Activated CD4-positive, alpha-beta T cell treated with anti-CD3 and anti-CD28 coated beads for 36 hours (primary cell): ENCODE data around the gene OPRD1. TPM values are rescaled to one million over a fixed set of nuclear protein-coding genes. Genes with fewer than 3 reads are reported as not detected.
"Not testable (repeated sequence)": the region's sequence is repeated elsewhere in the genome, so short reads cannot be mapped to it uniquely, and the experiment has no call there.

Experiments used
- ATAC-seq: fragments of 200-7000 bp; cut with Tn5 transposase; one replicate; pipeline ENCODE4 v1.10.0; 2021; ENCODE audit warnings: mild to moderate bottlenecking, moderate library complexity
- CTCF ChIA-PET: fragments of 350-600 bp; sonication (Branson Sonifier 250); formaldehyde crosslinking; loops from one replicate; lab custom pipeline; 2021; ENCODE audit warnings: antibody characterized with exemption; lab: Charles Lee
- POLR2A ChIA-PET: fragments of 350-600 bp; sonication (Branson Sonifier 250); formaldehyde crosslinking; loops from one replicate; lab custom pipeline; 2021; ENCODE audit warnings: antibody characterized with exemption, inconsistent platforms; lab: Charles Lee
- DNase-seq: peaks from one replicate; pipeline ENCODE4 v3.0.0-alpha.2; 2020
- H3K27ac Mint-ChIP-seq: one replicate; pipeline ENCODE4 v1.8.0; 2021; ENCODE audit warnings: mixed read lengths
- H3K27me3 Mint-ChIP-seq: one replicate; pipeline ENCODE4 v1.8.0; 2021; ENCODE audit warnings: mixed read lengths
- H3K36me3 Mint-ChIP-seq: one replicate; pipeline ENCODE4 v1.8.0; 2021; ENCODE audit warnings: low read depth, mixed read lengths
- H3K4me1 Mint-ChIP-seq: one replicate; pipeline ENCODE4 v1.8.0; 2021; ENCODE audit warnings: mixed read lengths
- H3K4me3 Mint-ChIP-seq: one replicate; pipeline ENCODE4 v1.8.0; 2021; ENCODE audit warnings: mild to moderate bottlenecking, moderate library complexity, mixed read lengths
- H3K9me3 Mint-ChIP-seq: one replicate; pipeline ENCODE4 v1.8.0; 2021; ENCODE audit warnings: low read depth, mixed read lengths
- intact Hi-C, 2 experiments: fragments of 100-400 bp; cut with DNase I in 1 of 2; cut with micrococcal nuclease in 1 of 2; formaldehyde crosslinking; loops; one replicate each; pipeline versions ENCODE4 v1.14.2 to v1.15.1; 2022 to 2024; cut with DNase I, micrococcal nuclease
- total RNA-seq, 2 experiments: library from RNA; stranded (reverse); gene quantifications; one replicate each; pipeline ENCODE4 v1.2.3, GENCODE V29; 2021

The OPRD1 gene
- total RNA-seq, 2 experiments from 2014 or later, result 0.02 TPM; not detected in 1

DNA sequence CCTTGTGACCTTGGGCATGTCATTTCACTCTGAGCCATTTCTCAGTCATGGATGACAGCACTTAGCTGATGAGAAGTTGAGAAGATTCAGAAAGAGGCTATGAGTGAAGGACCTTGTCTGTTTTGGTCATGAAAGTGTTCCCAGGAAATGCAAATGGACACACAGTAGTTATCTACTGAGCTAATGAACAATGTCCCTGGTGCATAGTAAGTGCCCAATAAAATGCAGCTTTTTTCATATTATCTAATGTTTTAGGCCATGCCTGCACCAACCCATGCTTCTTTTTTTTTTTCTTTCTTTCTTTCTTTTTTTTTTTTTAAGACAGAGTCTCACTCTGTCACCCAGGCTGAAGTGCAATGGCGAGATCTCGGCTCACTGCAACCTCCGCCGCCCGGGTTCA is 58.0 kb downstream of the OPRD1 start:
- intact Hi-C loops, result no loop called here
- H3K27me3 Mint-ChIP-seq, result peaks cover 3% of the 10 kb centered on the region
- CTCF ChIA-PET, result interaction anchor here (1.3 to 1.6 kb wide), 2 partner anchors 10 to 133 kb away, joined by 3 to 4 read pairs; partner anchors contain the start of gene YTHDF2
- H3K27ac Mint-ChIP-seq, result no peak overlapping the region
- no peak for ATAC-seq
- H3K36me3 Mint-ChIP-seq, result no peaks in the 10 kb centered on the region
- no peak for DNase-seq
- POLR2A ChIA-PET, result no interaction called here
- H3K9me3 Mint-ChIP-seq, result no peaks in the 10 kb centered on the region
- H3K4me3 Mint-ChIP-seq, result no peak overlapping the region
- no peaks in the 10 kb centered on the region for H3K4me1 Mint-ChIP-seq

DNA sequence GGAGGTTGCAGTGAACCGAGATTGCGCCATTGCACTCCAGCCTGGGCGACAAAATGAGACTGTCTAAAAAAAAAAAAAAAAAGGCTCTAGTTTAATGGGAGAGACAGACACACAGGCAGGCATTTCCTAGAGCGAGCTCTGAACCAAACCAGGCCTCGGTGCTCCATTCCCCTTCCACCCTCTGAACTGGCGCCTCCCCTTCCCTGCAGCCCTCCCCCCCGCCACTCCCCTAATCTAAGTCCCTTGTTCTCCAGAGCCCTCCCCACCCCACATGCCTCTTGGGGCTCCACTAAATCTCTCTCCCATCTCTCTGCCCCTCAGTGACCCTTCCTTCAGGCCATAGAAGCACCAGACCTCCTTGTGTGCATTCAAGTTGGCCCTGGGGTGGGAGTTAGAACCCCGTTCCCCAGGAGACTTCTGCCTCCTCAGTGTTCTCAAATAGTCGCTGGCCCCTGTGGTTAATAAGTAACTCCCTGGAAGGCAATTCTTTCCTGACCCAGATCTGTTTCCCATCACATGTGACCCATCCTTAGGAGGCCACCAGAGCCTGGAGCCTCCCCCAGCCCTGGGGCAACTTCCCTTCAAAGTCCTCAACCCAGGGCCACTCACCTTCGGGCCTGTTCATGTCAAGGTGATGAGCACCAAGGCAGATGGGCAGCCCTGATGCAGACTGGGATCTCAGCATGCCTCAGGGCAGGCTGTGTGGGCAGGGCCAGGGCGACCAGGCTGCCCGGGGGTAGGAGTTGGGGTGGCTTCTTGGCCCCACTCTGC is 59.8 kb downstream of the OPRD1 start:
- H3K9me3 Mint-ChIP-seq, result no peaks in the 10 kb centered on the region
- DNase-seq (no peak), ATAC-seq (no peak)
- no peaks in the 10 kb centered on the region for H3K36me3 Mint-ChIP-seq
- ChIA-PET POLR2A (no interaction called here), CTCF (interaction anchor here (1.0 kb wide), 1 partner anchor 10 kb away, joined by 3 read pairs; no protein-coding TSS in a partner anchor)
- intact Hi-C loops, result no loop called here
- H3K27me3 Mint-ChIP-seq, result peaks cover 3% of the 10 kb centered on the region
- peaks cover under 1% of the 10 kb centered on the region for H3K4me1 Mint-ChIP-seq
- no peak overlapping the region for H3K27ac Mint-ChIP-seq
- H3K4me3 Mint-ChIP-seq, result no peak overlapping the region

DNA sequence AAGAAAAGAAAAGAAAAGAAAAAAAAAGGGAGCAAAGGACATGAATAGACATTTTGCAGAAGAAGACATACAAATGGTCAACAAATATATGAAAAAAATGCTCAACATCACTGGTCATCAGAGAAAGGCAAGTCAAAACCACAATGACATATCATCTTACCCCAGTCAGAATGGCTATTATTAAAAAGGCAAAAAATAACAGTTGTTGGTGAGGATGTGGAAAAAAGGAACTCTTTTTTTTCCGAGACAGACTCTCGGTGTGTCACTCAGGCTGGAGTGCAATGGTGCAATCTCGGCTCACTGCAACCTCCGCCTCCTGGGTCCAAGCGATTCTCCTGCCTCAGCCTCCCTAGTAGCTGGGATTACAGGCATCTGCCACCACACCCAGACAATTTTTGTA is 63.2 kb downstream of the OPRD1 start:
- H3K4me1 Mint-ChIP-seq, H3K4me3 Mint-ChIP-seq, H3K9me3 Mint-ChIP-seq, H3K27ac Mint-ChIP-seq, H3K36me3 Mint-ChIP-seq, DNase-seq, ATAC-seq, H3K27me3 Mint-ChIP-seq: not testable (repeated sequence)
- intact Hi-C loops, result loop anchor here in 1 of 2 experiments (5.0 kb wide), 1 partner anchor 233 kb away; the partner anchor contains the start of gene TAF12
- POLR2A ChIA-PET, result interaction anchor here (0.6 kb wide), 1 partner anchor 608 kb away, joined by 5 read pairs; no protein-coding TSS in a partner anchor
- CTCF ChIA-PET, result interaction anchor here (0.6 to 10.7 kb wide), 8 partner anchors 10 to 781 kb away, joined by 3 to 284 read pairs (median 5); no protein-coding TSS in a partner anchor

DNA sequence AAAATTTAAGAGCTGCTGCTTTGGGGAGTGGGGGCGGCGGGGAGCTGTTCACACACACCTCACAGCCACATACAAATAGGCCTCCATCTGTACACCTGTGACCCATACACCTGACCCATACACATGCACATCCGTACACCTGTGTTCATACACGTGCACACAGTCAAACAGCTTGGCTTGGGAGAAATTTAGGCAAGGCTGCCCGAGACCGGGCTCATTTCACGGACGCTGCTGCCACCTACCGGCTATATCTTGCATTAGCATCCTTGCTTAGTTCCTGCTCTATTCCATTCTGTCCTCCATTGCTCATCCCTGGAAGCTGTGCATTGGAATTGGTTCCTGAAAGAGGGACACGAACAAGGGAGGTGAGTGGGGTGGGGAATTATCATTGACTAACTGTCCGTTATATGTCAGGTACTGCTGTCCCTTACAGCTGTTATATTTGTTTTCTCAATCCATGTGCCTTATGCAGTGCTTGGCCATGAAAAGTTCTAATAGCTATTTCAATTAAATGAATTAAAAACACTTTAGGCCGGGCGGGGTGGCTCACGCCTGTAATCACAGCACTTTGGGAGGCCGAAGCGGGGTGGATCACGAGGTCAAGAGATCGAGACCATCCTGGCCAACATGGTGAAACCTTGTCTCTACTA is 65.3 kb downstream of the OPRD1 start:
- ATAC-seq, result peak; percentile 70
- Mint-ChIP-seq H3K4me3 (no peak overlapping the region), H3K9me3 (no peaks in the 10 kb centered on the region), H3K36me3 (no peaks in the 10 kb centered on the region), H3K27me3 (no peaks in the 10 kb centered on the region), H3K27ac (no peak overlapping the region), H3K4me1 (peaks cover 10% of the 10 kb centered on the region)
- intact Hi-C loops, result loop anchor here (1.0 to 5.0 kb wide), 7 partner anchors 92 to 518 kb away; partner anchors contain the start of gene TAF12 (in 1 of the 2)
- POLR2A ChIA-PET, result interaction anchor here (0.6 to 0.9 kb wide), 4 partner anchors 42 to 367 kb away, joined by 3 to 6 read pairs (median 4); no protein-coding TSS in a partner anchor
- CTCF ChIA-PET, result interaction anchor here (0.5 to 10.7 kb wide), 80 partner anchors 8 to 721 kb away, joined by 3 to 284 read pairs (median 4); partner anchors contain the start of genes GMEB1 and MED18
- DNase-seq, result peak; percentile 86

DNA sequence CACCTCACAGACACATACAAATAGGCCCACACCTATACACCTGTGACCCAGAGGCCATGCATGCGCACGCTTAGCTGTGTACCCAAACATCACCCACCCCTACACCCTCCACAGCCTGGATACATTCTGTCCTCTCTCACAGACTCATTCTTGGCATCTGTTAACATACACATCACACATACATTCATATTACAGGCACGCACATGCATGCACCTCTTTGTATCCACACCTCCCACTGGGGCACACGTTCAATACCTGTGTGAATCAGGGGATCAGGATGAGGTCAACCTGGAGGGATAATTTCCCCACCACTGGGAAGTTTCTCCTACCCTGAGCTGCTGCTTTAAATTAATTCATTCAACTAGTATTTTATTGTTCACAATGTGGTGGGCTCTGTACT is 66.8 kb downstream of the OPRD1 start:
- H3K27me3 Mint-ChIP-seq, result no peaks in the 10 kb centered on the region
- DNase-seq (no peak), ATAC-seq (no peak)
- H3K9me3 Mint-ChIP-seq, result no peaks in the 10 kb centered on the region
- H3K4me1 Mint-ChIP-seq, result peaks cover 10% of the 10 kb centered on the region
- H3K36me3 Mint-ChIP-seq, result no peaks in the 10 kb centered on the region
- no peak overlapping the region for H3K4me3 Mint-ChIP-seq
- CTCF ChIA-PET, result interaction anchor here (1.3 to 10.7 kb wide), 8 partner anchors 12 to 519 kb away, joined by 4 to 284 read pairs (median 11); no protein-coding TSS in a partner anchor
- POLR2A ChIA-PET, result interaction anchor here (0.5 kb wide), 1 partner anchor 102 kb away, joined by 3 read pairs; no protein-coding TSS in a partner anchor
- intact Hi-C loops, result loop anchor here in 1 of 2 experiments (5.0 kb wide), 1 partner anchor 236 kb away; the partner anchor contains the start of gene TAF12
- H3K27ac Mint-ChIP-seq, result no peak overlapping the region

DNA sequence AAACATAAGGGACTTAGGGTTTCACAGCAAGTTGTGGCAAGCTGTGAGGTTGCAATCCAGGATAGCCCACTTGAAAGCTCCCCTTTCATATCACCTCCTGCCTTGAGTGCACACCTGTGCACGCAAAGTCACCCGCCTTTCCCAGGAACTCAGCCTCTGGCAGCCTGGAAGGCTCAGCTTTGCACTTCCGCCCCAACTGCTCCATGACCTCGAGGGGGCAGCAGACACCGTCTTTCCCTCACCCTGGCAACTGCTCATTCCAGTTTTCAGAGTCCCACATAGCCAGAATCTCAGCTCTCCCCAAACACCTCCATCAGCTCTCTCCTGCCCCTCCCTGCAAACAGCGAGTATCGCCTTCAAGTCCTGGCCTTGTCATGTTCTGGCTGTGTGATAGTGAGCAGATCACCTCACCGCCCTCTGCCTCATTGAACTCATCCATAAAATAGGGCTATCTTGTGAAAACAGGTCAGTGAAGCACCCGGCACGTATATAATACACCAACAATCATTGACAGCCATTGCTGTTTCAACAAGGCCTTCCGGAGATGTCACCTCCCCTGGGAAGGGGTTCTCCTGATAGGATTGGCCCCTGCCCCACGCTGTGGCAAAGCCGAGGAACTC is 70.1 kb downstream of the OPRD1 start:
- Mint-ChIP-seq H3K4me3 (no peak overlapping the region), H3K27ac (peak overlapping the region; percentile 10), H3K27me3 (no peaks in the 10 kb centered on the region), H3K4me1 (peaks cover 32% of the 10 kb centered on the region), H3K9me3 (no peaks in the 10 kb centered on the region), H3K36me3 (no peaks in the 10 kb centered on the region)
- DNase-seq (peak; percentile 90), ATAC-seq (peak; percentile 16)
- POLR2A ChIA-PET, result interaction anchor here (0.6 kb wide), 2 partner anchors 143 to 166 kb away, joined by 3 read pairs; no protein-coding TSS in a partner anchor
- intact Hi-C loops, result loop anchor here (1.0 kb wide), 4 partner anchors 152 to 321 kb away; no protein-coding TSS in a partner anchor
- CTCF ChIA-PET, result interaction anchor here (0.6 to 10.7 kb wide), 33 partner anchors 9 to 344 kb away, joined by 3 to 284 read pairs (median 4); partner anchors contain the start of genes SRSF4 and TMEM200B

DNA sequence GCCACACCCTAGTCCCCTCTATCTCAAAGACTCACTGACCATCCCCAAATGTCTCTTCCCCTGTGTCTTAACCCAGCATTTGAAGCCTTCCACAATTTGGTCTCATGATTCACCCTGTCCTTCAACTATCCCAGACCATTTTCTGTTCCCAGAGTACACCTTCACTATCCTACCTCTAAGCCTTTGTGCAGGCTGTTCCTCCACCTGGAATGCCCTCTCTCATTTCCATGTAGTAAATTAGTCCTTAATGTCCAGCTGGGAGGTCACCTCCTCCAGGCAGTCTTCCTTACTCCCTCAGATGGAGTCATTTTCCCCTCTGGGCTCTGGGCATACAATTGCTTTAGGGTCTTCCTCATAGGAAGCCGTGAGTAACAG is 71.3 kb downstream of the OPRD1 start:
- intact Hi-C loops, result no loop called here
- Mint-ChIP-seq H3K27me3 (no peaks in the 10 kb centered on the region), H3K36me3 (no peaks in the 10 kb centered on the region), H3K4me3 (no peak overlapping the region), H3K4me1 (peaks cover 35% of the 10 kb centered on the region), H3K9me3 (no peaks in the 10 kb centered on the region), H3K27ac (no peak overlapping the region)
- ChIA-PET POLR2A (no interaction called here), CTCF (interaction anchor here (0.6 to 10.7 kb wide), 7 partner anchors 20 to 323 kb away, joined by 3 to 284 read pairs (median 4); no protein-coding TSS in a partner anchor)
- ATAC-seq (no peak), DNase-seq (no peak)

DNA sequence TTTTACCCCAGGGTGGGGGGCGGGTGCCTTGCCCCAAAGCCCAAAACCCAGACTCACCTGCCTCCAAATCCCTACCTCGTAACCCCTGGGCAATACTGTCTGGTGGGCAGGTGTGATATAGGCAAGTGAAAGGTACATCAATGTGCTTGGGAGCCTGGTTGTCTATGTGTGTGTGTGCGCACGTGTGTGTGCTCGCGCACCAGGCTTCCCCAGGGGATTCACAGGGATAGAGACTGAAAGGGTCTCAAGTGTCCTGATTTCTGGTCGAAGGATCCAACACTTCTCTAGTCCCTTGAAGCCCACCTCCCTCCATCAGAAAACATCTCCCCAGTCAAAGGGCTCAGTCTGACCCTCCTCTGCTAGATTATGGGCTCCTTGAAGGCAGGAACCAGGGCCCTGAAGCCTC is 73.5 kb downstream of the OPRD1 start:
- intact Hi-C loops, result loop anchor here (1.0 to 5.0 kb wide), 11 partner anchors 30 to 1832 kb away; partner anchors contain the start of genes SRSF4 (in 2 of the 2) and TMEM200B (in 1 of the 2)
- DNase-seq (no peak), ATAC-seq (no peak)
- no peak overlapping the region for H3K4me3 Mint-ChIP-seq
- no peaks in the 10 kb centered on the region for H3K27me3 Mint-ChIP-seq
- H3K27ac Mint-ChIP-seq, result peak overlapping the region; percentile 59
- H3K9me3 Mint-ChIP-seq, result no peaks in the 10 kb centered on the region
- POLR2A ChIA-PET, result interaction anchor here (0.6 to 1.4 kb wide), 5 partner anchors 17 to 372 kb away, joined by 3 to 4 read pairs (median 3); no protein-coding TSS in a partner anchor
- CTCF ChIA-PET, result interaction anchor here (0.7 to 10.7 kb wide), 6 partner anchors 9 to 330 kb away, joined by 3 to 284 read pairs (median 10); no protein-coding TSS in a partner anchor
- H3K4me1 Mint-ChIP-seq, result peaks cover 46% of the 10 kb centered on the region
- H3K36me3 Mint-ChIP-seq, result no peaks in the 10 kb centered on the region

DNA sequence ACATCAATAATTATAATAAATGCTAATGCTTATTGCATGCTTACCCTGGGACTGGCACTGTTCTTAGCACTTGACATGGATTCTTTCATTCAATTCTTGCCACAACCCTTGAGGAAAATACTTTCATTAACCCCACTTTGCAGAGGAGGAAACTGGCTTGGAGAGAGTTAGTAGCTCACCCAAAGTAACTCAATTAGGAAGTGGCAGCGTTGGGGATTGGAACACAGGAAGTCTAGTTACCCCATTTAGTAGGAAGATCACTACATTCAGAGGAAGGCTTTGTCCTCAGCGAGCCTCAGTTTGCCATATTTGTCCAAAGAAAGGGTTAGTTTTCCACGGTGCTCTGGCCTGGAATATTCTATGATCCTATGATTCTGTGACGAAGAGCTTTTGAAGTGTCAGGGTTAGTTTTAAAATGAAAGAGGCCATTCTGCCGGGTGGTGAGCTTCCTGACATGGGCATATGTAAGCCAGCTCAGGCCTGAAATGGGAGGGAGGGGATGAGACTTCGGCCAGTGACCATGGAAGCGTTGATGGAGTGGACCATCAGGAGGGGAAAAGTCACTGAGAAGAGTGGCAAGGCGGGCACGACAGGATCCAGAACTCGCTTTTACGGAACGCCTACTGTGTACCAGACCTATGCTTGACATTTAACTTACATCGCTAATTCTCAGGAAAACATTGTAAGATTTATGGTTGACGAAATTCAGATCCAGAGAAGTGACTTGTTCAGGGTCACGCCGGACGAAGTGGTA is 74.2 kb downstream of the OPRD1 start:
- Mint-ChIP-seq H3K4me1 (peaks cover 46% of the 10 kb centered on the region), H3K27me3 (no peaks in the 10 kb centered on the region), H3K36me3 (no peaks in the 10 kb centered on the region), H3K27ac (peak overlapping the region; percentile 88), H3K4me3 (peak overlapping the region; percentile 90), H3K9me3 (no peaks in the 10 kb centered on the region)
- DNase-seq, result no peak
- ChIA-PET POLR2A (no interaction called here), CTCF (interaction anchor here (0.9 to 1.5 kb wide), 2 partner anchors 10 to 294 kb away, joined by 3 to 7 read pairs; no protein-coding TSS in a partner anchor)
- ATAC-seq, result no peak
- intact Hi-C loops, result loop anchor here (1.0 to 5.0 kb wide), 12 partner anchors 29 to 1831 kb away; partner anchors contain the start of genes SRSF4 (in 2 of the 2) and TMEM200B (in 1 of the 2)
